ENCODE results near the gene TLDC2.

The TLDC2 gene

GRCh38 chr20:36850759-36851158 lies 25.2 kb upstream of the TLDC2 start:
- no peak for DNase-seq (ENCODE audit: low read depth)

GRCh38 chr20:36851490-36851889 lies 24.4 kb upstream of the TLDC2 start:
- no peak for DNase-seq (ENCODE audit: low read depth)

- no peak for DNase-seq (ENCODE audit: low read depth)
Measured at GRCh38 chr20:36852187-36852586, 23.8 kb upstream of the TLDC2 start.

GRCh38 chr20:36854348-36855240 lies 21.3 kb upstream of the TLDC2 start:
- DNase-seq (ENCODE audit: low read depth): no peak

GRCh38 chr20:36855241-36855657 lies 20.7 kb upstream of the TLDC2 start:
- no peak for DNase-seq (ENCODE audit: low read depth)

- no peak for DNase-seq (ENCODE audit: low read depth)
Measured at GRCh38 chr20:36856195-36856594, 19.7 kb upstream of the TLDC2 start.

- DNase-seq (ENCODE audit: low read depth): peak; percentile 23
Measured at GRCh38 chr20:36856691-36857635, 19.0 kb upstream of the TLDC2 start.

- DNase-seq (ENCODE audit: low read depth): no peak
Measured at GRCh38 chr20:36859282-36859555, 16.7 kb upstream of the TLDC2 start.

- DNase-seq (ENCODE audit: low read depth): no peak
Measured at GRCh38 chr20:36859700-36860330, 16.1 kb upstream of the TLDC2 start.

- no peak for DNase-seq (ENCODE audit: low read depth)
Measured at GRCh38 chr20:36860339-36860738, 15.6 kb upstream of the TLDC2 start.

- DNase-seq (ENCODE audit: low read depth): no peak
Measured at GRCh38 chr20:36860811-36861624, 14.9 kb upstream of the TLDC2 start.

GRCh38 chr20:36861625-36861874 lies 14.4 kb upstream of the TLDC2 start:
- no peak for DNase-seq (ENCODE audit: low read depth)

- DNase-seq (ENCODE audit: low read depth): no peak
Measured at GRCh38 chr20:36861875-36862801, 13.8 kb upstream of the TLDC2 start.

GRCh38 chr20:36862857-36863668 lies 12.9 kb upstream of the TLDC2 start:
- no peak for DNase-seq (ENCODE audit: low read depth)

- no peak for DNase-seq (ENCODE audit: low read depth)
Measured at GRCh38 chr20:36865076-36865860, 10.7 kb upstream of the TLDC2 start.

GRCh38 chr20:36865861-36866149 lies 10.1 kb upstream of the TLDC2 start:
- no peak for DNase-seq (ENCODE audit: low read depth)

- no peak for DNase-seq (ENCODE audit: low read depth)
Measured at GRCh38 chr20:36866164-36866563, 9.8 kb upstream of the TLDC2 start.

GRCh38 chr20:36866681-36867495 lies 9.1 kb upstream of the TLDC2 start:
- DNase-seq (ENCODE audit: low read depth): no peak
